Stimulated activated CD8-positive, alpha-beta memory T cell treated with anti-CD3 and anti-CD28 coated beads, Interleukin-2, amount 100 ng/mL, for 48 hours (primary cell): ENCODE data around the gene FIGNL2.

Source experiments
- DNase-seq, 2 donors: peaks; one replicate each; pipeline ENCODE4 v3.0.0-alpha.2; 2020; ENCODE audit warnings: low read depth in 2 of 2

Gene FIGNL2

GRCh38 chr12:51773145-51773869, 75.2 kb downstream of the FIGNL2 start:
- DNase-seq, result no peak

DNA sequence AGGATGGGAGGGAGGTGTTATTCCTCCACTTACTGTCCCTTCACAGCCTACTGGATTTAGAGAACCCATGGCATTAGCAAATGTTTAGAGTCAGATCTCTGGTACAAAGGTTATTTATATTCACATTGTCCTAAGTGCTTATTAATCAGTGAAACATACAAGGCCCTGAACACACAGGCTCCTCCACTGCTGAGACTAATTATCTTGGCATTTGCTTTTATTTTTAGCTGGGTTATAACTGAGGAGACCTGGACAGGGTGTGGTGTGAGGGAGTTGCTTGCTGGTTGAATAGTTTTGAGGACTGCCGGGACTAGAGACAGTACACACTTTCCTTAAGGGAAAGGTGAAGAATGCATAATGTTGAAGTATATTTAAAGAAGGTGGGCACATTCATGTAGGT, 77.5 kb downstream of the FIGNL2 start:
- DNase-seq, result no peak
